OCI-LY3 (cell line): ENCODE results near the gene ABI1.

Experiments used
- H2AFZ ChIP-seq: fragments of 200-600, 300-600 bp; shearing (Covaris generic); 2 replicates; pipeline ENCODE4 v1.6.0; 2014; ENCODE audit warnings: antibody characterized with exemption, low read depth, low read length
- H3K27ac ChIP-seq: fragments of 200-600, 300-600 bp; sonication (generic); 2 replicates; pipeline ENCODE4 v1.5.1; 2014; ENCODE audit warnings: mild to moderate bottlenecking, low read length, moderate library complexity, mixed read lengths
- H3K27me3 ChIP-seq: fragments of 200-600, 300-600 bp; sonication (generic); 2 replicates; pipeline ENCODE4 v1.6.1; 2014; ENCODE audit warnings: low read depth, low read length, mixed read lengths
- H3K36me3 ChIP-seq: fragments of 200-600, 300-600 bp; sonication (generic); replicated peaks from 2 replicates; pipeline ENCODE3; 2014; ENCODE audit warnings: low read depth, low read length, mixed read lengths
- H3K4me1 ChIP-seq: fragments of 300-600, 200-600 bp; sonication (generic); 2 replicates; pipeline ENCODE4 v1.6.1; 2014; ENCODE audit warnings: low read length, mixed read lengths
- H3K4me2 ChIP-seq: fragments of 200-600, 300-600 bp; sonication (generic); 2 replicates; pipeline ENCODE4 v1.6.1; 2014; ENCODE audit warnings: low read length, mixed read lengths
- H3K4me3 ChIP-seq: fragments of 300-600, 200-600 bp; sonication (generic); 2 replicates; pipeline ENCODE4 v1.5.1; 2014; ENCODE audit warnings: antibody characterized with exemption, mild to moderate bottlenecking, low read length, moderate library complexity
- H3K79me2 ChIP-seq: fragments of 300-600, 200-600 bp; shearing (Covaris generic); 2 replicates; pipeline ENCODE4 v1.6.1; 2014; ENCODE audit warnings: mild to moderate bottlenecking, low read length, mixed read lengths
- H3K9ac ChIP-seq: fragments of 300-600, 200-600 bp; shearing (Covaris generic); 2 replicates; pipeline ENCODE4 v1.6.0; 2014; ENCODE audit warnings: mild to moderate bottlenecking, low read length, moderate library complexity
- H3K9me3 ChIP-seq: fragments of 200-600, 300-600 bp; shearing (Covaris generic); 2 replicates; pipeline ENCODE4 v1.6.1; 2014; ENCODE audit warnings: low read length, mixed read lengths; ENCODE audit not compliant: insufficient read depth
- H4K20me1 ChIP-seq: fragments of 200-600, 300-600 bp; sonication (generic); 2 replicates; pipeline ENCODE4 v1.6.1; 2016; ENCODE audit warnings: low read length, mixed read lengths; ENCODE audit not compliant: insufficient read depth
- EZH2phosphoT487 ChIP-seq: fragments of 200-600 bp; shearing (Covaris generic); IDR thresholded peaks from 2 replicates; pipeline ENCODE4 v1.6.1; 2018; ENCODE audit warnings: antibody characterized with exemption, mixed run types, low read depth
- TF ChIP-seq, protein P1 (sequence below): fragments of 200-600, 300-600 bp; sonication (generic); IDR thresholded peaks from 2 replicates; pipeline ENCODE4 v1.5.1; 2014; ENCODE audit warnings: antibody characterized with exemption, low read length, low read depth

The ABI1 gene

GRCh38 chr10:26855186-26855585 lies 5.6 kb downstream of the ABI1 start:
- H3K4me2 ChIP-seq: no peak overlapping the region
- H3K79me2 ChIP-seq: peaks cover 100% of the 10 kb centered on the region
- peaks cover 16% of the 10 kb centered on the region for H3K36me3 ChIP-seq
- no peak overlapping the region for H3K27ac ChIP-seq
- H3K4me3 ChIP-seq: no peak overlapping the region
- TF ChIP-seq, protein P1, sequence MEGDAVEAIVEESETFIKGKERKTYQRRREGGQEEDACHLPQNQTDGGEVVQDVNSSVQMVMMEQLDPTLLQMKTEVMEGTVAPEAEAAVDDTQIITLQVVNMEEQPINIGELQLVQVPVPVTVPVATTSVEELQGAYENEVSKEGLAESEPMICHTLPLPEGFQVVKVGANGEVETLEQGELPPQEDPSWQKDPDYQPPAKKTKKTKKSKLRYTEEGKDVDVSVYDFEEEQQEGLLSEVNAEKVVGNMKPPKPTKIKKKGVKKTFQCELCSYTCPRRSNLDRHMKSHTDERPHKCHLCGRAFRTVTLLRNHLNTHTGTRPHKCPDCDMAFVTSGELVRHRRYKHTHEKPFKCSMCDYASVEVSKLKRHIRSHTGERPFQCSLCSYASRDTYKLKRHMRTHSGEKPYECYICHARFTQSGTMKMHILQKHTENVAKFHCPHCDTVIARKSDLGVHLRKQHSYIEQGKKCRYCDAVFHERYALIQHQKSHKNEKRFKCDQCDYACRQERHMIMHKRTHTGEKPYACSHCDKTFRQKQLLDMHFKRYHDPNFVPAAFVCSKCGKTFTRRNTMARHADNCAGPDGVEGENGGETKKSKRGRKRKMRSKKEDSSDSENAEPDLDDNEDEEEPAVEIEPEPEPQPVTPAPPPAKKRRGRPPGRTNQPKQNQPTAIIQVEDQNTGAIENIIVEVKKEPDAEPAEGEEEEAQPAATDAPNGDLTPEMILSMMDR: no peak
- no peak for TF ChIP-seq EZH2phosphoT487
- H3K4me1 ChIP-seq: peaks cover 21% of the 10 kb centered on the region
- H3K27me3 ChIP-seq: no peaks in the 10 kb centered on the region
- H2AFZ ChIP-seq: no peak overlapping the region
- H3K9ac ChIP-seq: no peak overlapping the region
- H3K9me3 ChIP-seq: no peaks in the 10 kb centered on the region
- H4K20me1 ChIP-seq: peaks cover 89% of the 10 kb centered on the region

- H2AFZ ChIP-seq: no peak overlapping the region
- H3K79me2 ChIP-seq: peaks cover 100% of the 10 kb centered on the region
- H3K4me1 ChIP-seq: peaks cover 21% of the 10 kb centered on the region
- H3K36me3 ChIP-seq: peaks cover 18% of the 10 kb centered on the region
- no peak for TF ChIP-seq EZH2phosphoT487
- TF ChIP-seq, protein P1: no peak
- no peak overlapping the region for H3K27ac ChIP-seq
- H3K9me3 ChIP-seq: no peaks in the 10 kb centered on the region
- H3K9ac ChIP-seq: no peak overlapping the region
- H3K4me2 ChIP-seq: no peak overlapping the region
- H3K27me3 ChIP-seq: no peaks in the 10 kb centered on the region
- H4K20me1 ChIP-seq: peaks cover 96% of the 10 kb centered on the region
- no peak overlapping the region for H3K4me3 ChIP-seq
Measured at GRCh38 chr10:26854524-26854923, 6.2 kb downstream of the ABI1 start.

- no peak overlapping the region for H3K4me2 ChIP-seq
- H3K36me3 ChIP-seq: peaks cover 1% of the 10 kb centered on the region
- peaks cover 8% of the 10 kb centered on the region for H3K4me1 ChIP-seq
- no peak overlapping the region for H3K9ac ChIP-seq
- no peaks in the 10 kb centered on the region for H3K9me3 ChIP-seq
- peaks cover 97% of the 10 kb centered on the region for H4K20me1 ChIP-seq
- TF ChIP-seq EZH2phosphoT487: no peak
- TF ChIP-seq, protein P1: no peak
- no peaks in the 10 kb centered on the region for H3K27me3 ChIP-seq
- peaks cover 100% of the 10 kb centered on the region for H3K79me2 ChIP-seq
- no peak overlapping the region for H2AFZ ChIP-seq
- H3K27ac ChIP-seq: no peak overlapping the region
- H3K4me3 ChIP-seq: no peak overlapping the region
Measured at GRCh38 chr10:26844396-26844975, 16.3 kb downstream of the ABI1 start.

GRCh38 chr10:26843736-26844135 lies 17.0 kb downstream of the ABI1 start:
- H3K4me1 ChIP-seq: peaks cover 8% of the 10 kb centered on the region
- no peak overlapping the region for H3K27ac ChIP-seq
- no peak overlapping the region for H3K4me2 ChIP-seq
- H3K36me3 ChIP-seq: no peaks in the 10 kb centered on the region
- H3K4me3 ChIP-seq: no peak overlapping the region
- TF ChIP-seq, protein P1: no peak
- TF ChIP-seq EZH2phosphoT487: no peak
- H3K79me2 ChIP-seq: peaks cover 100% of the 10 kb centered on the region
- H3K27me3 ChIP-seq: no peaks in the 10 kb centered on the region
- H2AFZ ChIP-seq: no peak overlapping the region
- peaks cover 97% of the 10 kb centered on the region for H4K20me1 ChIP-seq
- H3K9me3 ChIP-seq: no peaks in the 10 kb centered on the region
- H3K9ac ChIP-seq: no peak overlapping the region
